Measurements from ENCODE around the gene HEMK1.

The HEMK1 gene

GRCh38 chr3:50600841-50601591 lies 31.7 kb downstream of the HEMK1 start:
- DNase-seq (ENCODE audit: low read depth) = no peak

- no peak for DNase-seq (ENCODE audit: low read depth)
These were observed 33.4 kb downstream of the HEMK1 start for GRCh38 chr3:50602595-50603191.

- no peak for DNase-seq (ENCODE audit: low read depth)
These were observed 34.2 kb downstream of the HEMK1 start for GRCh38 chr3:50603261-50604109.

- DNase-seq (ENCODE audit: low read depth) = no peak
These were observed 34.8 kb downstream of the HEMK1 start for GRCh38 chr3:50604110-50604621.

- no peak for DNase-seq (ENCODE audit: low read depth)
These were observed 35.6 kb downstream of the HEMK1 start for GRCh38 chr3:50604628-50605588.

- DNase-seq (ENCODE audit: low read depth) = no peak
These were observed 36.6 kb downstream of the HEMK1 start for GRCh38 chr3:50605901-50606326.

- DNase-seq (ENCODE audit: low read depth) = no peak
These were observed 37.3 kb downstream of the HEMK1 start for GRCh38 chr3:50606596-50606995.

GRCh38 chr3:50607271-50608091 lies 38.2 kb downstream of the HEMK1 start:
- DNase-seq (ENCODE audit: low read depth) = no peak

GRCh38 chr3:50608278-50608677 lies 39.0 kb downstream of the HEMK1 start:
- no peak for DNase-seq (ENCODE audit: low read depth)

GRCh38 chr3:50609071-50609762 lies 39.9 kb downstream of the HEMK1 start:
- no peak for DNase-seq (ENCODE audit: low read depth)

GRCh38 chr3:50609763-50610085 lies 40.4 kb downstream of the HEMK1 start:
- DNase-seq (ENCODE audit: low read depth) = no peak

- no peak for DNase-seq (ENCODE audit: low read depth)
These were observed 41.1 kb downstream of the HEMK1 start for GRCh38 chr3:50610181-50610971.

GRCh38 chr3:50610992-50611463 lies 41.7 kb downstream of the HEMK1 start:
- no peak for DNase-seq (ENCODE audit: low read depth)

GRCh38 chr3:50611464-50612233 lies 42.3 kb downstream of the HEMK1 start, which contains the start of gene CISH:
Gene CISH (minus strand): TSS chr3:50611774. CDS start chr3:50611650, 124 bp downstream.
- peak; percentile 82 for DNase-seq (ENCODE audit: low read depth)

GRCh38 chr3:50612234-50612882 lies 43.0 kb downstream of the HEMK1 start:
- DNase-seq (ENCODE audit: low read depth) = no peak

- no peak for DNase-seq (ENCODE audit: low read depth)
These were observed 43.9 kb downstream of the HEMK1 start for GRCh38 chr3:50612970-50613846.

- DNase-seq (ENCODE audit: low read depth) = no peak
These were observed 45.9 kb downstream of the HEMK1 start for GRCh38 chr3:50615190-50615589.
